ENCODE data around the gene CORO2A. TPM values are rescaled to one million over a fixed set of nuclear protein-coding genes. Genes with fewer than 3 reads are reported as not detected.
"Not testable (repeated sequence)": the region's sequence is repeated elsewhere in the genome, so short reads cannot be mapped to it uniquely, and the experiment has no call there.

The CORO2A gene
- total RNA-seq, 1 experiment from 2014 or later = 1.6 TPM

DNA sequence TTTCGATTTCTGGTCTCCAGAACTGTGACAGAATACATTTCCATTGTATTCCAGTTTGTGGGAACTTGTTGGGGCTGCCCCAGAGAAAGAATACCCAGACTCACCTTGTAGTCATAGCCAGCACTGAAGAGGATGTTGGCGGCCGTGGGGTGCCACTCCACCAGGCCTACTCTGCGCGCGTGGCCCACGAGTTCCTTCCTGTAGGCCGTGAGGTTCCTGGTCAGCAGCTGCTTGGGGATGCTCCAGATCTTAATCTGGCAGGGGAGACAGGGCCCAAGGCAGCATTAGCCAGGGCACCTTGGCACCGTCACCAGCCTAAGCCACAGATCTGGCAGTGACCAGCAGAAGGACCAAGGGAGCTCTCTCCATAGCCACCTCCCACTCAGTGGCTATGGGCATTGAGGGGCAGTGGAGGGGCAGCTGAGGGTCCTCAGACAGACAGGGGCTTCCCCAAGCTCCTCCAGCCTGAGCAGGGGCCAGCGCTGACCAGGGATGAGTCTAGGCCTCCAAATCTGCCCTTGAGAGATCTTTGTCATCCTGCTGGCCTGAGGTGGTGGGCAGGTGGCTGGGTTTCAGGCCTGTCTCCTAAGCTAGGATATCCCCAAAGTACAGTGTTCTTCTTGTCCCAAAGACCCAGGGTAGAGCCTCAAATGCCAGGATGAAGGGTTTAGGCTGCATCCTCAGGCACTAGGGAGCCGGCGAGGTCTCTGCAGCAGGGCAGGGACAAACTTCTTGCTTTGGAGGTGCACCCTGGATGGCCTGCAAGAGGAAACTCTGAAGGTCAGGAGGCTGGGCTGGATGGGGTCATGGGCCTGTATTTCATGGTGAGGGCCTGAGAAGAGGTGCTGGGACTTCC, 57.5 kb downstream of the CORO2A start:
- in situ Hi-C loops (cut with HindIII; ENCODE audit: low pct_unique_long_range_greater_than_20kb, low sequenced_read_pairs) = no loop called here
- no peak for DNase-seq (ENCODE audit: low read depth, low spot score)

DNA sequence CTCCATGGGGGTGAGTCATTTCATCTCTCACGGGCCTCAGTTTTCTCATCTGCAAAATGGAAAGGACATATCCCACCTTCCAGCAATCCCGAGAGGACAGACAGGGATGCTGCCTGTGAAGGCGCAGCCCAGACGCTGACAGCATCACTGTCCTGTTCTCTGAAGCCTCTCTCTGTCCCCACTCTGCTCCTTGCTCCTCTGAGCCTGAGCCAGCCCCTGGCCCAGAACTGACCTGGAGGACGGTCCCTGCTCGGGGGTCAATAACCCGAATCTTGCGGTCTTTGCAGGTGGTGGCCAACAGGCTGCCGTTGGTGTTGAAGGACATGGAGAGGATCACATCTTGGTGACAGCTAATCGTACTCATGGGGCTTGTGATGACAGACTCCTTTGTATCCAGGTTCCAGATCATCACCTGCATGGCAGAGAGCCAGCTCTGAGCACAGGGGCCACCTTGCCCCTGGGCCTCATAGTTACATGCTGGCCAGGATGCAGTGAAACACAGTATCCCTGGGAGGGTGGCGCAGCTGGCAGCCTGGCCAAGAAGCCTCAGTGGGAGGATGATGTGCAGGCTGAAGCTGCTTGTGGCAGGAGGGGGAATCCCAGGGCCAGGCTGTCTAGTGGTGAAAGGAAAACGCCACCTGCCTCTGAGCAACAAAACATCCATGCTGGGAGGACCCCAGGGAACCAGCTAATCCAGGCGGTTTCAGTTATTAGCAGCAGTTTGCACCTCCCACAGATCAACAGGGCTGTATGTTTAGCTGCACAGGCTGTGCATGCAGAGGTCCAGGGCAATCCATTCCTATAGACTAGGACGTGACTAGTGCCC, 59.4 kb downstream of the CORO2A start:
- DNase-seq (ENCODE audit: low read depth, low spot score) = no peak
- in situ Hi-C loops (cut with HindIII; ENCODE audit: low pct_unique_long_range_greater_than_20kb, low sequenced_read_pairs) = no loop called here

DNA sequence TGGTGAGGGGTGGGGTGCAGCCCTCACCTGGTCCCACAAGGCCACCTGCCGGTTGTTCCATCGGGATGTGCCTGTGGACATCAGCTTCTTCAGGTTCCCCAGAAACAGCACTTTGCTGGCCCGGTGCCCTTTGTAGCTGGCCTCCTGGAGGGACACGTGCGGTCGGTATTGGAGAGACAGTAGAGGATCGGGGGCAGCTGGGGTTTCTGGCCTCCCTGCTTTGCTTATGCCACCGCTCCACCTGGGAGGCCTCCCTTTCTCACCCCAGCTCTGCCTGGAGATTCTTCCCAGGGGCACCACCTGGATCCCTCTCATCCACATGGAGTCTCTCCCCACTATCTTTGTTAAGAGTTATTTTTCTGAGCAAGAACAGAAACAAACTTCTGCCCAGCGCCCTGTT, 60.3 kb downstream of the CORO2A start:
- in situ Hi-C loops (cut with HindIII; ENCODE audit: low pct_unique_long_range_greater_than_20kb, low sequenced_read_pairs) = no loop called here
- DNase-seq (ENCODE audit: low read depth, low spot score) = no peak

DNA sequence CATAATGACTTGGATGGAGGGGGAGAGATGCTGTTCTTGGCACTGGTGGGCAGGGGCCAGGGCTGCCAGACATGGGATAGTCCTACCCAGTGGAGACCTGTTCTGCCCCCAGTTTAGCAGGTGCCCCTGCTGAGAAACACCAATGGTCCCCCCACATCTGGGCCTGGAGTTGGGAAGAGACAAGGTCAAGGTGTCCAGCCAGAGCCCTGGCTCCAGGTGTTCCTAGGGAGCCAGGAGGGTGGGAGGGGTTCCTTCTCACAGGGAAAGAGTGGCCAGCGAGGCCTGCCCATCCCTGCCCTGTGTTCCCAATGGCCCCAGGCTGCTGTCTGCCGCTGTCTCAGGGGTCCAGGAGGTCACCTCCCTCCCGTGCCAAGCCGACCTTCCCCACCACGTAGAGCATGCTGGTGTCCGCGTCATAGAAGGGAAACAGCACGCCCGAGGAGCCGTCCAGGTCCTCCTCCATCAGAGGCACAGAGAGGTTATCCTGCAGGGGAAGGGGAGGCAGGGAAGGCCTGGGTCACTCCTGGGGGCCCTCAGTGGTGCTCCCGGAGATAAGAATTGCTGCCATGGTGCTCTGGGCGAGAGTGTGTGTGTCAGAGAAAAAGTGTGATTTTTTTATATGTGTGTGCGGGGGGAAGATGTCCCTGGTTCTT, 61.7 kb downstream of the CORO2A start:
- DNase-seq (ENCODE audit: low read depth, low spot score) = no peak
- in situ Hi-C loops (cut with HindIII; ENCODE audit: low pct_unique_long_range_greater_than_20kb, low sequenced_read_pairs) = no loop called here

DNA sequence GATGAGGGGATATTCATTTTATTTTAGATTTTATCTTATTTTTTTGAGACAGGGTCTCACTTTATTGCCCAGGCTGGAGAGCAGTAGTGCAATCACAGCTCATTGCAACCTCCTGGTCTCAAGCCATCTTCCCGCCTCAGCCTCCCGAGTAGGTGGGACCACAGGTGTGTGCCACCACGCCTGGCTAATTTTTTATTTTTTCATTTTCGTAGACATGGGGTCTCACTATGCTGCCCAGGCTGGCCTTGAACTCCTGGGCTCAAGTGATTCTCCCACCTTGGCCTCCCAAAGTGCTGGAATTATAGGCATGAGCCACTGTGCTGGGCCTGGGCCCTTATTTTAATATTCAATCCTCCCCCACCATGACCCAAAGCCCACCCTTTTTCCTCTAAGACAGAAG, 62.4 kb downstream of the CORO2A start:
- in situ Hi-C loops (cut with HindIII; ENCODE audit: low pct_unique_long_range_greater_than_20kb, low sequenced_read_pairs); DNase-seq (ENCODE audit: low read depth, low spot score): not testable (repeated sequence)

DNA sequence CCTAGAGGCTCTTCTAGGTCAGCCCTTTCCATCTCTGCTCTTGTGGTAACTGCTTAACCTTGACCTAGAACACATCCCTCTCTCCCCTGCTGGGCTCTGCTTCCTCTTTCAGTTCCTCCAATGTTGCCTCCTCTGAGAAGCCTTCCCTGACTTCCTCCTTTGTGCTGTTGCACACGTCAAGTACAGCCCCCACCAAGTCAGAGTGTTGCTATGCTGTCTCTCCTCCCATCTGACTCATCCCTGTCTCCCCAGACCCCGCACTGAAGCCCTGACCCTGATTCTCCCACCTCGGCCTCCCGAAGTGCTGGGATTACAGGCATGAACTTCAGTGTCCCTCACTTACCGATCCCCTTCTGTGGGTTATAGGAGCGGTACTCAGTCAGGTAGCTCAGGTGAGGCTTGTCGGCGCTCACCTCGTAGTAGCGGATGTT, 63.0 kb downstream of the CORO2A start:
- in situ Hi-C loops (cut with HindIII; ENCODE audit: low pct_unique_long_range_greater_than_20kb, low sequenced_read_pairs) = no loop called here
- DNase-seq (ENCODE audit: low read depth, low spot score) = no peak

DNA sequence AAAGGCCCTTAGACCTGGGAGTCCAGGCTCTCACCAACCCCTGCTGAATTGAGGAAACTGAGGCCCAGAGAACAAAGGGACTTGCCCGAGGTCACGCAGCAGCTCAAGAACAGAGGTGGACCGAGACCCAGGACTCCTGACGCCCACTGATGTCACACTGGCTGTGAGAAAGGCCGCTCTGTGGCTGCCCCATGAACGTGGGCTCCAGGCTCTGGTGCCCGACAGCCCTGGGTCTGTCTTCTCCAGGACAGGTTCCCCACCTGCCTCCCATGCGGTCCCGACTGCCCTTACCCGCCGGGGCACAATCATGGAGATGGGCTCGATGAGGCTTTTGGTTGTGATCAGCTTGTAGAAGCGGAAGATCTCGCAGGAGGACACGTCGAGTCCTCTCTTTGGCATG, 64.1 kb downstream of the CORO2A start:
- DNase-seq (ENCODE audit: low read depth, low spot score) = no peak
- in situ Hi-C loops (cut with HindIII; ENCODE audit: low pct_unique_long_range_greater_than_20kb, low sequenced_read_pairs) = no loop called here

DNA sequence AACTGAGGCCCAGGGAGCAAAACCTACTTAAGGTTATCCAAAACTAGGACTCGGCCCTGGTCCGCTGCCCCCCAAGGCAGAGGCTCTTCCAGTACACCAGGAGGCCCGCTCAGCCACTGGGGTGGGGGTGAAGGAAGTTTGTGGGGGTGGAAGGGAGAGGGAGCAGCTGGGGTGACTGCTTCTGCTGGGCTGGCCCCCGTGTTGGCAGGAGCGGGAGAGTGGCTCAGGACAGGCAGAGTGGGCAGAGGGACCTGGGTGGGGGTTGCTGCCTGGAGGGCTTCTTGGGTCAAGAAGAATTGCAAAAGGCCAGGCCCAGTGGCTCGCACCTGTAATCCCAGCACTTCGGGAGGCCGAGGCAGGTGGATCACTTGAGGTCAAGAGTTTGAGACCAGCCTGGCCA, 65.2 kb downstream of the CORO2A start:
- in situ Hi-C loops (cut with HindIII; ENCODE audit: low pct_unique_long_range_greater_than_20kb, low sequenced_read_pairs) = no loop called here
- DNase-seq (ENCODE audit: low read depth, low spot score) = no peak

DNA sequence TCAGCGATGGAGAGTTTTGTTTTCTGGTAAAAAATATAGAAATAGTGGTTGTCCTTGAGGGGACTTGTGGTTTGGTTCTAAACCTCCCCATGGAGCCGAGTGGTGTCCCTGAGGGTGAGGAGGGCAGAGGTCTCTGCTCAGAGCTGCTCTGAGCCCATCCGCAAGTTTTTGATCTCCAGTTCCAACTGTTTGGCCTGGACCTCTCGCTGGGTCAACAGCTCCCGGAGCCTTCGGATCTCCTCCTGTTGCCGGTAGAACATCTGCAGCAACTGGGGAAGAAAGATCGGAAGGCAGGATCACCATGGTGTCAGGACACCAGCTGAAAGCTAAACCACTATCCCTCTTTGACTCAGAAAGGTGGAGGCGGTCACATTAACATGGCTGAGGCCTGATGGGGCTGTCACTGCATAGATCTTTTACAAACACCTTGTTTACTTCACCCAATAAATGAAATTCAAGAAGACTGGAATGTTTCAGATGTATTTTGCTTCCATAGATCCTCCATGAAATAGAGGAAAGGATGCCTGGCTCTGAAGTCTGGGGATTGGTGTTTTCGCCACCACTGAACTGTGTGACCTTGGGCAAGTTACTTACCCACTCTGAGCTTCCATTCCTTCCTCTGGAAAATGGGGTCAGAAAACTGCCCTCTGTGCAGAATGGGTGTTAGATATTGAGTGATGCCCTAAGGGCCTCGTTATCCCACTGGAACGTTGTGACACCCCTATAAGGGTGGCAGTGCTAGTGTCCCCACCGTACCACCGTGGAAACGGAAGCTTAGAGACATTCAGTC, 67.6 kb downstream of the CORO2A start:
- in situ Hi-C loops (cut with HindIII; ENCODE audit: low pct_unique_long_range_greater_than_20kb, low sequenced_read_pairs) = no loop called here
- no peak for DNase-seq (ENCODE audit: low read depth, low spot score)

DNA sequence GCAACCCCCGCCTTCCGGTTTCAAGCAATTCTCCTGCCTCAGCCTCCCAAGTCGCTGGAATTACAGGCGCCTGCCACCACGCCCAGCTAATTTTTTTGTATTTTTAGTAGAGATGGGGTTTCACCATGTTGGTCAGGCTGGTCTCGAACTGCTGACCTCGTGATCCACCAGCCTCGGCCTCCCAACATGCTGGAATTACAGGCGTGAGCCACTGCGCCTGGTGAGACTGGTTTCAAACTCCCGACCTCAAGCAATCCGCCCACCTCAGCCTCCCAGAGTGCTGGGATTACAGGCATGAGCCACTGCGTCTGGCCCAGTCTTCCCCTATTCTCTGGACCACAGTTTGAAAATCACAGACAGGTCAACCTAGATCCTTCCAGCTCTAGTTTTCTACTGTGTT, 68.3 kb downstream of the CORO2A start:
- in situ Hi-C loops (cut with HindIII; ENCODE audit: low pct_unique_long_range_greater_than_20kb, low sequenced_read_pairs); DNase-seq (ENCODE audit: low read depth, low spot score): not testable (repeated sequence)

DNA sequence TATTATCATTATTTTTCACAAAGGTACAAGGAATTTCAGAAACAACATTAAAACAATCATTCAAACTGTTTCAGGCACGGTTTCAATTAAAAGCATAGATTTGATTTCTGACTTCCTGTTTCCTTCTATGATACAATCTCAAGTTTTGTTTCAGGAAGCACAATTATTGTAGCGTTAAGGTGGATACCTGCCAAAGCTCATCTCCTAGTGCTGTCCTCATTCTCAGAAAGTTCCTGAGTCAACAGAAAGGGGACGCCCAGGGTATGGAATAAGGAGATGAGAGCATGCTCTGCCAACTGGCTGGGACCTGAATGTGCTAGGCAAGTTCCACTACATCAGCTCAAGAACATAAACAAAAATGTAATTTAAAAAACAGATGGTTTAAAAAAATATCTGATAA, 71.4 kb downstream of the CORO2A start:
- in situ Hi-C loops (cut with HindIII; ENCODE audit: low pct_unique_long_range_greater_than_20kb, low sequenced_read_pairs) = no loop called here
- DNase-seq (ENCODE audit: low read depth, low spot score) = no peak

DNA sequence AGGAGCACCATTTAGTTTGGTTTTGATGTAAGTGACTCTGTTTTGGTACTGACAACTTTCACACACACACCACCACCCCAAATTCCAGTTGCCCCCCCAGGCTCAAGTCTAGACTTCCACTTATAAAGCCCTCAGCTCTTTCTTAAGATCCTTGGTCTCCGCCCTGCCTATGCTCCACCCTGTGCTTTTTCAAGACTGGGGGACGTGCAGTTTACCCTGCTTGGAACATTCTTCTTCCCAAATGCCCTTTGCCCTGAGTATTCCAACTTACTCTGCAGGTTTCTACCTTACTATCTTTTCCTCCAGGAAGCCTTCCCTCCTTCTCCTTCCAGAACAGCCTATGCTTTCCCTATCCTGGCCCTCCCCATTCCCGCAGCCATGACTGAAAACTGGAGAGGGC, 72.0 kb downstream of the CORO2A start:
- in situ Hi-C loops (cut with HindIII; ENCODE audit: low pct_unique_long_range_greater_than_20kb, low sequenced_read_pairs) = no loop called here

DNA sequence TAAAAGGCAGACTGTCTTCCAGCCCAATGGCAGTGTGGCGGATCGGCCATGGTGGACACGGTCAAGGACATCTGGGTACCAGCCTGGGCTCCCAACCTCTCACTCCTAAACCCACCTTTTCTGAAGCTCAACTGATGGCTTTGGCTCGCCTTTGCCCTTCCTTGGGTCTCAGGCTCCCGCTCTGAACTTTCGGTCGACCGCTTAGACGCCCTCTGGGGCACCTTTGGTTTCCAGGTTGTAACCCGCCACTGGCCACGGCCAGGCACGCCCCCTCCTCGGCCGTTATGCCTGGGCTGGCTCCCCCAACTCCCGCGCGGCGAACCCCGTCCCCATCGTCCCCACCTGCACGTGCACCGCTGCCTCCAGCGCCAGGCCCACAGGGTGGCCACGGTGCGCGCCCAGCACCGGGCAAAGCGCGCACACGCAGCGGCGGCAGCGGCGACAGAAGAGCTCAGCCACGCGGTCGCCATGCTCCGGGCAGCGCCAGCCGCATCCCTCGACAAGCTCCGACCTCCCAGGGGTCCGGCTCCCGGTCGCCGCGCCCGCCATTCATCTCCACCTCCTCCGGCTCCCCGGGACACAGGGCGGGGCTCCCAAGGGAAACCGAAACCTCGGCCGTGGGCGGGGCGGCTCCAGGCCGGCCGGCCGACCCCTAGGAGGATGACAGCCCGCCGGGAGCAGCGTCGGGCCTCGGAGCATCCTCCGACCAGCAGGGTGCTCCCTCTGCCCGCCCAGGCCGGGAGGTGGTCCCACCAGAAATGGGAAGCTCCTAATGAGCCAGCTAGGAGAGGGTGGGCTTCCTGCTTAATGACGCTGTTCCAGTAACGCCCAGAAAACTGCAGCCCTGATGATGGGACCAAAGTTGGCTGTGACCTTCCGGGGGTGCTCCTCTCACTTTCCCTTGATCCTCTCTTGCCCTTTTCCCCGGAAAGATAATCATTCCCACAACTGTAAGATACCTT, 73.5 kb downstream of the CORO2A start, which contains the start of gene TRIM14:
Gene TRIM14, minus strand, starts transcription at position 583 of the 962 bp plus-strand sequence. Its CDS starts 34 bp downstream, at position 549.
- in situ Hi-C loops (cut with HindIII; ENCODE audit: low pct_unique_long_range_greater_than_20kb, low sequenced_read_pairs) = no loop called here
- DNase-seq (ENCODE audit: low read depth, low spot score) = peak; percentile 48

More for the DNA sequence above, 72.0 kb downstream of the CORO2A start:
- no peak for DNase-seq (ENCODE audit: low read depth, low spot score)

DNA sequence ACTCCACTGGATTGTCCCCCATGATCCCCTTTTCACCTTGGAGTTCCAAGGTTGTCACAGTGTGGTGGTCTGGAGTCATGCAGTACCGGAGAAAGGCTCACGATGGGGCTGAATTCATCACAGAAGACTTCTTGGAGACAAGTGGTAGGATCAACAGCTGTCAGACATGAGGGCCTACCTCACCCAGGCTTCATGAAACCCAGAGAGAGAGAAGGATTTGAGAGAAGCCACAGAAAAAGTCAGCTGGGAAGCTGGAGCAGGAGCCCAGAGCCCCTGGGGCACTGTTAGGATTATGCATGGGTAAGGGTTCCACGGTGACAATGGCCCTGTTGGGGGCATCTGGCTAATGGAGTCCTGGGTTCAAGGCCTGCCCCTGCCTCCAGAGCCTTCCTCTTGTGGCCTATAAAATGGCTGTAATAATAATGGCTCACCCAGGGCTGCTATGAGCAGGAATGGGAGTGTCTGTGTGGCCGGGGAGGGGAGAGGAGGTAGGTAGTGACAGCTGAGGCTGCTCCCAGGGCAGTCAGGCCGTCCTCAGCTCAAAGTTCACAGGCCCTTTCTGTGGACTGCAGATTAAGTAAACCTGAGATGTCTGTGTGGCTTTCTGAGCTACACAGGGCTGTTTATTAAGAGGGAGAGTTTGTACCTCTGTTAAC, 74.3 kb downstream of the CORO2A start:
- in situ Hi-C loops (cut with HindIII; ENCODE audit: low pct_unique_long_range_greater_than_20kb, low sequenced_read_pairs) = no loop called here
- peak; percentile 50 for DNase-seq (ENCODE audit: low read depth, low spot score)

DNA sequence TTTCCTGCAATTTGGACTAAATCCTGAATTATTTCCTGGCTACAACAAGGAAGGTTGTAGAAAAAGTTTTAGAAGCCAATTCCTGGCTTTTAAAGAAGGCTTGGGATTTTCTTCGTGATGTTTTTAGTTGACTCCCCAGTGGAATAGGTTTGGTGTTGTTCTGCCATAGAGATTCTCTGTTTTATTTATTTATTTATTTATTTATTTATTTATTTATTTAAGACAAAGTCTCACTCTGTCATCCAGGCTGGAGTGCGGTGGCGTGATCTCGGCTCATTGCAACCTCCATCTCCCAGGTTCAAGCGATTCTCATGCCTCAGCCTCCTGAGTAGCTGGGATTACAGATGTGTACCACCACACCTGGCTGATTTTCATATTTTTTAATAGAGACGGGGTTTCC, 75.3 kb downstream of the CORO2A start:
- in situ Hi-C loops (cut with HindIII; ENCODE audit: low pct_unique_long_range_greater_than_20kb, low sequenced_read_pairs); DNase-seq (ENCODE audit: low read depth, low spot score): not testable (repeated sequence)

DNA sequence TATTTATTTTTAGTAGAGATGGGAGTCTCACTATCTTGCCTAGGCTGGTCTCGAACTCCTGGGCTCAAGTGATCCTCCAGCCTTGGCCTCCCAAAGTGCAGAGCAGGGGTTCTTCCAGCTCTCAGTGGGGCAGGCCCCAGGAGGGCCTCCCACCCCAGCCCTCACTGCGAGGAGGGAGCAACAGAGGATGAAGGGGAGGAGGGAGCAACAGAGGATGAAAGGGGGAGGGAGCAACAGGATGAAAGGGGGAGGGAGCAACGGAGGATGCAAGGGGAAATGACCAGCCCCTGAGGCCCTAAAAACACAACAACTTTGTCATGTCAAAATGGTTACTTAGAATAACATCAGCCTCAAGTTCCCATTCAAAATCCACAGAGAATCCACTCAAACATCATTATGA, 83.4 kb downstream of the CORO2A start:
- in situ Hi-C loops (cut with HindIII; ENCODE audit: low pct_unique_long_range_greater_than_20kb, low sequenced_read_pairs) = no loop called here
- DNase-seq (ENCODE audit: low read depth, low spot score) = no peak
